Spleen (tissue), 7 donors: ENCODE results near the gene CRYBB2.
"Not testable (repeated sequence)": the region's sequence is repeated elsewhere in the genome, so short reads cannot be mapped to it uniquely, and the experiment has no call there.

Source experiments
- POLR2A ChIP-seq, 3 donors: fragments of 450-650 bp; IDR thresholded peaks; one replicate each; pipeline ENCODE4 v1.5.1; 2017; ENCODE audit warnings: antibody characterized with exemption in 3 of 3, mild to moderate bottlenecking in 1 of 3
- TF ChIP-seq, protein P1 (sequence below), 11 experiments: fragments of 200-600 bp in 7 of 11; fragments of 450-650 bp in 4 of 11; sonication (generic) in 4 of 11; IDR thresholded peaks in 8 of 11; conservative IDR thresholded peaks in 3 of 11; 1 replicate in 7 of 11; 2 replicates in 4 of 11; pipeline versions ENCODE4 v1.4.0 to v1.8.0; 2016 to 2021; ENCODE audit warnings: antibody characterized with exemption in 11 of 11, inconsistent platforms in 4 of 11, mild to moderate bottlenecking in 1 of 11
- donor health status: DM: no; HTN: no; CAD: no; lungs with moderate emphysema.
- donor health status: DM: no; HTN: no; CAD: no.
- donor health status: DM: no; HTN: no; CAD: no.

DNA sequence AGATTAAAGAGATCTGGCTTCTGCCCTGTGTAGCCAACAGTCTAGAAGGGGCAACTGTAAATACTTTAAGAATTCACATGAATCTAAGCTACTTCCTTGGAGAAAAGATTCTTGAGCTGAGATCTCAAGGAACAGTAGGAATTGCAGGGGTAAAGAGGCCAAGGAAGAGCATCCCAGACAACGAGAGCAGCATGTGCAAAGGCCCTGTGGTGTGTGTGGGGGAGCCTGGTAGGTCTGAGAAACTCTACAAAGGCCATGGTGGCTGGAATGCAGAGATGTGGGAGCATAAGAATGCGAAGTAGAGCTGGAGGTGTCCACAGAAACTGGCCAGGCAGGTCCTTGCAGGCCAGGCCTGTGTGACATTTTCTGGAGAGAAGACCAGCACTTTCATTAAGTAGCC is 11.3 kb downstream of the CRYBB2 start:
- not testable (repeated sequence) for TF ChIP-seq POLR2A (IDR thresholded peaks at IDR 0.05)
- TF ChIP-seq, protein P1, sequence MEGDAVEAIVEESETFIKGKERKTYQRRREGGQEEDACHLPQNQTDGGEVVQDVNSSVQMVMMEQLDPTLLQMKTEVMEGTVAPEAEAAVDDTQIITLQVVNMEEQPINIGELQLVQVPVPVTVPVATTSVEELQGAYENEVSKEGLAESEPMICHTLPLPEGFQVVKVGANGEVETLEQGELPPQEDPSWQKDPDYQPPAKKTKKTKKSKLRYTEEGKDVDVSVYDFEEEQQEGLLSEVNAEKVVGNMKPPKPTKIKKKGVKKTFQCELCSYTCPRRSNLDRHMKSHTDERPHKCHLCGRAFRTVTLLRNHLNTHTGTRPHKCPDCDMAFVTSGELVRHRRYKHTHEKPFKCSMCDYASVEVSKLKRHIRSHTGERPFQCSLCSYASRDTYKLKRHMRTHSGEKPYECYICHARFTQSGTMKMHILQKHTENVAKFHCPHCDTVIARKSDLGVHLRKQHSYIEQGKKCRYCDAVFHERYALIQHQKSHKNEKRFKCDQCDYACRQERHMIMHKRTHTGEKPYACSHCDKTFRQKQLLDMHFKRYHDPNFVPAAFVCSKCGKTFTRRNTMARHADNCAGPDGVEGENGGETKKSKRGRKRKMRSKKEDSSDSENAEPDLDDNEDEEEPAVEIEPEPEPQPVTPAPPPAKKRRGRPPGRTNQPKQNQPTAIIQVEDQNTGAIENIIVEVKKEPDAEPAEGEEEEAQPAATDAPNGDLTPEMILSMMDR (IDR thresholded peaks at IDR 0.05 in 8 of 11, conservative IDR thresholded peaks at IDR 0.05 in 3 of 11), result not testable (repeated sequence)
